Neural crest cell (in vitro differentiated cells): ENCODE results near the gene TM4SF1. TPM values are rescaled to one million over a fixed set of nuclear protein-coding genes. Genes with fewer than 3 reads are reported as not detected.
"Not testable (repeated sequence)": the region's sequence is repeated elsewhere in the genome, so short reads cannot be mapped to it uniquely, and the experiment has no call there.

Source experiments
- DNase-seq: peaks from one replicate; pipeline ENCODE4 v3.0.0; 2021; ENCODE audit warnings: low read depth, mixed read lengths, low spot score
- H3K27ac Mint-ChIP-seq: one replicate; pipeline ENCODE4 v1.8.0; 2021; ENCODE audit warnings: mild to moderate bottlenecking, mixed read lengths; ENCODE audit not compliant: unreplicated experiment
- H3K27me3 Mint-ChIP-seq: 2 replicates; pipeline ENCODE4 v1.8.0; 2021; ENCODE audit warnings: low read depth, mild to moderate bottlenecking, mixed read lengths
- H3K36me3 Mint-ChIP-seq: 2 replicates; pipeline ENCODE4 v1.8.0; 2021; ENCODE audit warnings: low read depth, mild to moderate bottlenecking, mixed read lengths
- H3K4me1 Mint-ChIP-seq: 2 replicates; pipeline ENCODE4 v1.8.0; 2021; ENCODE audit warnings: mixed read lengths
- H3K4me3 Mint-ChIP-seq: one replicate; pipeline ENCODE4 v1.8.0; 2021; ENCODE audit warnings: mild to moderate bottlenecking, mixed read lengths
- H3K9me3 Mint-ChIP-seq: 2 replicates; pipeline ENCODE4 v1.8.0; 2021; ENCODE audit warnings: mixed read lengths
- CTCF ChIP-seq: fragments of 200-600 bp; sonication (generic); conservative IDR thresholded peaks from 2 replicates; pipeline ENCODE4 v1.5.0; 2021; ENCODE audit warnings: antibody characterized with exemption, mild to moderate bottlenecking
- total RNA-seq: library from RNA; stranded (reverse); gene quantifications from 2 replicates; pipeline ENCODE4 v1.2.1, GENCODE V29; 2021

TM4SF1 gene
- total RNA-seq, 1 donor from 2014 or later: not detected

- DNase-seq: no peak
- Mint-ChIP-seq H3K27ac (no peak overlapping the region), H3K9me3 (peaks cover 13% of the 10 kb centered on the region), H3K27me3 (no peaks in the 10 kb centered on the region), H3K4me1 (peaks cover 16% of the 10 kb centered on the region), H3K36me3 (peaks cover 9% of the 10 kb centered on the region), H3K4me3 (no peak overlapping the region)
- no peak for TF ChIP-seq CTCF
These were observed 6.7 kb upstream of the TM4SF1 start for GRCh38 chr3:149384167-149384566.

GRCh38 chr3:149383703-149384102 is 6.3 kb upstream of the TM4SF1 start:
- no peak for DNase-seq
- peaks cover 13% of the 10 kb centered on the region for H3K9me3 Mint-ChIP-seq
- peaks cover 10% of the 10 kb centered on the region for H3K36me3 Mint-ChIP-seq
- no peak overlapping the region for H3K27ac Mint-ChIP-seq
- H3K4me3 Mint-ChIP-seq: no peak overlapping the region
- no peaks in the 10 kb centered on the region for H3K27me3 Mint-ChIP-seq
- TF ChIP-seq CTCF: no peak
- H3K4me1 Mint-ChIP-seq: peaks cover 16% of the 10 kb centered on the region

- no peak for TF ChIP-seq CTCF
- peaks cover 9% of the 10 kb centered on the region for H3K9me3 Mint-ChIP-seq
- peaks cover 8% of the 10 kb centered on the region for H3K36me3 Mint-ChIP-seq
- peaks cover 16% of the 10 kb centered on the region for H3K4me1 Mint-ChIP-seq
- DNase-seq: no peak
- no peak overlapping the region for H3K27ac Mint-ChIP-seq
- H3K27me3 Mint-ChIP-seq: peaks cover 1% of the 10 kb centered on the region
- no peak overlapping the region for H3K4me3 Mint-ChIP-seq
These were observed 5.1 kb upstream of the TM4SF1 start for GRCh38 chr3:149382518-149382917.

GRCh38 chr3:149382101-149382467 is 4.6 kb upstream of the TM4SF1 start:
- Mint-ChIP-seq H3K36me3 (peaks cover 8% of the 10 kb centered on the region), H3K27ac (no peak overlapping the region), H3K27me3 (peaks cover 6% of the 10 kb centered on the region), H3K4me3 (no peak overlapping the region), H3K9me3 (peaks cover 9% of the 10 kb centered on the region), H3K4me1 (peaks cover 15% of the 10 kb centered on the region)
- no peak for DNase-seq
- TF ChIP-seq CTCF: no peak

GRCh38 chr3:149381173-149382100 is 4.0 kb upstream of the TM4SF1 start:
- no peak overlapping the region for H3K27ac Mint-ChIP-seq
- H3K27me3 Mint-ChIP-seq: peaks cover 6% of the 10 kb centered on the region
- H3K36me3 Mint-ChIP-seq: peaks cover 8% of the 10 kb centered on the region
- peaks cover 7% of the 10 kb centered on the region for H3K9me3 Mint-ChIP-seq
- H3K4me3 Mint-ChIP-seq: no peak overlapping the region
- H3K4me1 Mint-ChIP-seq: peaks cover 8% of the 10 kb centered on the region
- no peak for DNase-seq
- TF ChIP-seq CTCF: no peak

GRCh38 chr3:149380220-149380619 is 2.8 kb upstream of the TM4SF1 start:
- H3K4me3 Mint-ChIP-seq, H3K9me3 Mint-ChIP-seq, DNase-seq, H3K4me1 Mint-ChIP-seq, H3K27me3 Mint-ChIP-seq, H3K27ac Mint-ChIP-seq, H3K36me3 Mint-ChIP-seq: not testable (repeated sequence)
